C4-2B (cell line): ENCODE data around the gene ACOT8.

Source experiments
- H3K27ac ChIP-seq: fragments of 450-650 bp; 2 replicates; pipeline ENCODE4 v1.5.1; 2017
- CTCF ChIP-seq: fragments of 450-650 bp; conservative IDR thresholded peaks from 2 replicates; pipeline ENCODE4 v1.5.1; 2017; ENCODE audit warnings: mild to moderate bottlenecking
- ZFX ChIP-seq: fragments of 450-650 bp; IDR thresholded peaks from 2 replicates; pipeline ENCODE4 v1.6.1; 2017

The ACOT8 gene

GRCh38 chr20:45822857-45823256 lies 34.3 kb downstream of the ACOT8 start:
- TF ChIP-seq CTCF (no peak), ZFX (no peak)
- no peak overlapping the region for H3K27ac ChIP-seq

DNA sequence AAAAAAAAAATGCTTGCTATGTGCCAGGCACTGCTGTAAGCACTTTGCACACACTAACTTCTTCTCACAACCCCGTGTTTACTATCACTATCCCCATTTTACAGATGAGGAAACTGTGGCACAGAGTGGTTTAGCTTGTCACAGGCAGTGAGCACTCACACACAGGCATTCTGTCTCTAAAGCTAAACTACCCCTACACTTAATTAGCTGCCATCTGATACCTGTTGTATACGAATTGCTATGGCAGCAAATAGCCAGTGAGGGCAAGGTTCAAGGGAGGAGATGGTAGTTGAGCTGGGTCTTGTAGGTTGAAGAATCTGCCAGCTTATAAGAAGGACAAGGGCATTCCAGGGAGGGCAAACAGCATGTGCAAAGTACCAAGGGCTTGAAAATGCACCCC lies 35.2 kb downstream of the ACOT8 start:
- TF ChIP-seq ZFX = no peak
- TF ChIP-seq CTCF = no peak
- H3K27ac ChIP-seq = no peak overlapping the region

GRCh38 chr20:45819466-45819865 lies 37.7 kb downstream of the ACOT8 start:
- TF ChIP-seq CTCF (no peak), ZFX (no peak)
- no peak overlapping the region for H3K27ac ChIP-seq

DNA sequence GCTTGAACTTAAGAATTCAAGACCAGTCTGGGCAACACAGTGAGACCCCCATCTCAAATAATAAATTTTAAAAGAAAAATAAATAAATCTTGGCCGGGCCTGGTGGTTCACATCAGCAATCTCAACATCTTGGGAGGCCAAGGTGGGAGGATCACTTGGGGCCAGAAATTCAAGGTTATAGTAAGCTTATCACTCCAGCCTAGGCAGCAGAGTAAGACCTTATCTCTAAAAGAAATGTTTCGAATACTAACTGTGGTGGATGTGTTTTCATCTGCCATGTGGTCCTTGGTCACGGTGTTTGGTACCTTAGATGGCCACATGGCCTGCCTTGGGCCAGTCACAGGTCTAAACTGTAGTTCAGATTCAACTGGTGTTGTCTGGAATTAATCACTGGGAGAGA lies 39.0 kb downstream of the ACOT8 start:
- H3K27ac ChIP-seq = no peak overlapping the region
- TF ChIP-seq CTCF (no peak), ZFX (no peak)

GRCh38 chr20:45817376-45818194 lies 39.6 kb downstream of the ACOT8 start:
- no peak overlapping the region for H3K27ac ChIP-seq
- TF ChIP-seq CTCF (no peak), ZFX (no peak)

GRCh38 chr20:45816951-45817350 lies 40.2 kb downstream of the ACOT8 start:
- no peak overlapping the region for H3K27ac ChIP-seq
- TF ChIP-seq CTCF = no peak
- TF ChIP-seq ZFX = no peak

- TF ChIP-seq CTCF (no peak), ZFX (no peak)
- H3K27ac ChIP-seq = no peak overlapping the region
Observed at GRCh38 chr20:45814314-45814713, 42.9 kb downstream of the ACOT8 start.
